HEK293T (cell line): ENCODE data around the gene SOX6.
A peak's percentile ranks its signal among the peaks of the same experiment; 100 is the strongest.

Source experiments
- CTCF ChIA-PET: fragments of 350-600 bp; formaldehyde crosslinking; extraction: SDS; loops from one replicate; lab custom pipeline; 2021; ENCODE audit warnings: antibody characterized with exemption, inconsistent platforms; lab: Yijun Ruan, JAX
- POLR2A ChIA-PET: fragments of 350-600 bp; formaldehyde crosslinking; extraction: SDS; loops from one replicate; lab custom pipeline; 2020; ENCODE audit warnings: antibody characterized with exemption, inconsistent platforms; lab: Yijun Ruan, JAX
- DNase-seq: peaks from one replicate; pipeline ENCODE4 v3.0.0; 2012; ENCODE audit warnings: mixed read lengths; ENCODE audit errors: extremely low spot score
- ARNT ChIP-seq: fragments of 450-650 bp; IDR thresholded peaks from 2 replicates; pipeline ENCODE4 v1.6.1; 2017; ENCODE audit warnings: mild to moderate bottlenecking
- BHLHE40 ChIP-seq: fragments of 450-650 bp; IDR thresholded peaks from 2 replicates; pipeline ENCODE4 v1.6.1; 2016; ENCODE audit warnings: mild to moderate bottlenecking, moderate library complexity, borderline replicate concordance
- CTBP1 ChIP-seq: fragments of 450-650 bp; IDR thresholded peaks from 2 replicates; pipeline ENCODE4 v1.6.1; 2016; ENCODE audit warnings: borderline replicate concordance
- ELF4 ChIP-seq: fragments of 450-650 bp; IDR thresholded peaks from 2 replicates; pipeline ENCODE4 v1.6.1; 2017; ENCODE audit warnings: antibody characterized with exemption
- FOXA1 ChIP-seq: fragments of 450-650 bp; IDR thresholded peaks from 2 replicates; pipeline ENCODE4 v1.6.1; 2016; ENCODE audit warnings: mild to moderate bottlenecking
- FOXK2 ChIP-seq: fragments of 450-650 bp; IDR thresholded peaks from 2 replicates; pipeline ENCODE4 v1.6.1; 2016; ENCODE audit warnings: mild to moderate bottlenecking
- FOXM1 ChIP-seq: fragments of 450-650 bp; IDR thresholded peaks from 2 replicates; pipeline ENCODE4 v1.6.1; 2017; ENCODE audit warnings: mild to moderate bottlenecking, borderline replicate concordance
- HDGF ChIP-seq: fragments of 450-650 bp; IDR thresholded peaks from 2 replicates; pipeline ENCODE4 v1.6.1; 2017; ENCODE audit warnings: antibody characterized with exemption, borderline replicate concordance
- L3MBTL2 ChIP-seq: fragments of 450-650 bp; conservative IDR thresholded peaks from 2 replicates; pipeline ENCODE4 v1.6.1; 2016; ENCODE audit warnings: mild to moderate bottlenecking
- LEF1 ChIP-seq: fragments of 450-650 bp; IDR thresholded peaks from 2 replicates; pipeline ENCODE4 v1.6.1; 2017; ENCODE audit warnings: mild to moderate bottlenecking, borderline replicate concordance
- NFRKB ChIP-seq: fragments of 450-650 bp; IDR thresholded peaks from 2 replicates; pipeline ENCODE4 v1.6.1; 2016; ENCODE audit warnings: mild to moderate bottlenecking, moderate library complexity
- SP1 ChIP-seq: fragments of 450-650 bp; IDR thresholded peaks from 2 replicates; pipeline ENCODE4 v1.6.1; 2017
- SUZ12 ChIP-seq: fragments of 450-650 bp; IDR thresholded peaks from 2 replicates; pipeline ENCODE4 v1.6.1; 2016; ENCODE audit warnings: mild to moderate bottlenecking
- TARDBP ChIP-seq: fragments of 450-650 bp; IDR thresholded peaks from 2 replicates; pipeline ENCODE4 v1.6.1; 2016
- ZNF384 ChIP-seq: fragments of 450-650 bp; IDR thresholded peaks from 2 replicates; pipeline ENCODE4 v1.6.1; 2016
- TF ChIP-seq, protein P1 (sequence below): fragments of 450-650 bp; IDR thresholded peaks from 2 replicates; pipeline ENCODE4 v1.6.1; 2016

Gene SOX6

DNA sequence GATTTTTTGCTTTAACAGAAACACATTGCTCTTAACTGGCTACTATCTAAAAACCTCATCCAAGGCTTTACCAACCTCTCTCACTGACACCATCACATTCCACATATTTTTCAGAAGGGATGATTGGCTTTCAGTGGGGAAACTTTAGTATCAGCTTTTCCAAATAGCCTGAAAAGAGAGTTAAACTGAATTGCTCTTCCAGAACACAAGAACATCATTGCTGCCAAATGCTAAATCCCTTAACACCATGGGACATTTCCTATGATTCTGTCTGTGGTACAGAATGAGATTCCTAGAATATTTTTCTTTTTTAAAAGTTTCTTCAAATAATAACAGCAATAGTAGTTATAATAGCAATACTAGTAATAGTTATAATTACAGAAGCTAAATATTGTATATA, 45.4 kb downstream of the SOX6 start:
- POLR2A ChIA-PET, result no interaction called here
- CTCF ChIA-PET, result no interaction called here

DNA sequence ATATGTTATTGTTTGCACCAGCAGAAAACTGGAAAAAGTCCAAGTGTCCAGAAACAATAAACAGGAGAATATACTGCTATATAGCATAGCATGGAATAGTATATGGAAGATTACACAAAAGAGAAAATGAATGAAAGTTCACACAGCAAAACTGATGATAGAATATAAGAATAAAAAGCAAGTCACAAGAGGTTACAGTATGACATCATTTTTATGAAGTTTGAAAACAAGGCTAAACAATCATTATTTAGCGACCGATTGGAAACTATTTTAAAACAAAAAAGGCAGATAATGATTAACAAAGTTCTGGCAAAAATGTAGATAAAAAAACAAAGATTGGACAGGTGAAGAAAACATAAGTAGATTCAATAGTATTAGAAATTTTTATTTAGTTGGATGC, 47.1 kb downstream of the SOX6 start:
- TF ChIP-seq, protein P1, sequence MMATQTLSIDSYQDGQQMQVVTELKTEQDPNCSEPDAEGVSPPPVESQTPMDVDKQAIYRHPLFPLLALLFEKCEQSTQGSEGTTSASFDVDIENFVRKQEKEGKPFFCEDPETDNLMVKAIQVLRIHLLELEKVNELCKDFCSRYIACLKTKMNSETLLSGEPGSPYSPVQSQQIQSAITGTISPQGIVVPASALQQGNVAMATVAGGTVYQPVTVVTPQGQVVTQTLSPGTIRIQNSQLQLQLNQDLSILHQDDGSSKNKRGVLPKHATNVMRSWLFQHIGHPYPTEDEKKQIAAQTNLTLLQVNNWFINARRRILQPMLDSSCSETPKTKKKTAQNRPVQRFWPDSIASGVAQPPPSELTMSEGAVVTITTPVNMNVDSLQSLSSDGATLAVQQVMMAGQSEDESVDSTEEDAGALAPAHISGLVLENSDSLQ, result no peak
- TF ChIP-seq FOXK2 (no peak), ELF4 (no peak), ARNT (no peak), SP1 (no peak)
- ChIA-PET CTCF (no interaction called here), POLR2A (no interaction called here)
- no peak for DNase-seq

More for the DNA sequence above, 45.4 kb downstream of the SOX6 start:
- no peak for TF ChIP-seq BHLHE40
- DNase-seq, result no peak

- DNase-seq, result no peak
- no peak for TF ChIP-seq SUZ12
- no peak for TF ChIP-seq LEF1
- no peak for TF ChIP-seq ZNF384
- TF ChIP-seq, protein P1, result no peak
- no peak for TF ChIP-seq TARDBP
- no peak for TF ChIP-seq L3MBTL2
- TF ChIP-seq ELF4, result no peak
- TF ChIP-seq HDGF, result no peak
- TF ChIP-seq NFRKB, result no peak
- ChIA-PET POLR2A (no interaction called here), CTCF (no interaction called here)
These were observed 54.9 kb downstream of the SOX6 start for GRCh38 chr11:16301462-16301861.

DNA sequence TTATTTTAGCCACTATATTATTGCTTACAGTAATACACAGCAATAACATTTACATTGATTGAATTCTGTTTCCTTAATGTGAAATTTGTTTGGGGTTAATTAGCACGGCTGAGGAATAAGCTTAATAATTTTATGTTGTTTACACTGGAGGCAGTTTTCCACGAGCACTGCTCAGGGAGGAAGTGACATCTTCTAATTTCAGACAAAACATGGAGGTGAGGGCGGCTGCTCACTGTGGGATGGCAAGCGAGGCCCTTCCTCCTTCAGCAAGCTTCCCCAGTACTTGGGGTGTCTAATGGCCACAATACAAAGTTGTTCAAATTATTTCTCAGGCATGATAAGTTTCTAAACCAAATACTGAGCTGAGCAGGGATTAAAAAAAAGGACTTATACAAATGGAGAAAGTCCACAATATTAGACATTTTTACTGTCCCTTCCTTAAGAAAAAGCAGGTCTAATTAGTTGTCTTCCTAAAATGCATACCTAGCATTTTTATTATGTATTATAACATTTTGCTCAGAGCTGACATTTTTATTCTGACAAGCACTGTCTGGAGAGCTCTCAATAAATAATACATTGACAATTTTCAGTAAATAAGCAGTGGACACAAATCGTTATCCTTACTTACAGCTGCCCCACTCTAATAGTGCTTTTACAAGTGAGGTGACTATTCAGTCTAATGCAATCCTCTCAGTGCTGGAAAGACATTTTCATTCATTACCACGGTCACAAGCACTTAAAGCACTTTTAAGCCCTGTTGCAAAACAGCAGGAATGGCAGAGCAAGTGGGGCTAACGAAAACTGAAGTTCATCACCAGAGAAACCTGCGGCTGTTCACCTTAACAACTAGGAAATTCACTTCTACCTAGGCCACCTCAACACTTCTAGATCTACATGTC, 56.2 kb downstream of the SOX6 start:
- CTCF ChIA-PET, result no interaction called here
- no peak for TF ChIP-seq FOXA1
- TF ChIP-seq, protein P1, result no peak
- TF ChIP-seq ELF4, result no peak
- TF ChIP-seq HDGF, result no peak
- TF ChIP-seq FOXM1, result no peak
- no peak for TF ChIP-seq ARNT
- TF ChIP-seq LEF1, result no peak
- TF ChIP-seq FOXK2, result no peak
- no peak for TF ChIP-seq SUZ12
- no peak for TF ChIP-seq L3MBTL2
- TF ChIP-seq BHLHE40, result no peak
- TF ChIP-seq TARDBP, result no peak
- TF ChIP-seq NFRKB, result no peak
- no peak for TF ChIP-seq CTBP1
- TF ChIP-seq SP1, result no peak
- POLR2A ChIA-PET, result interaction anchor here (1.1 kb wide), 1 partner anchor 314 kb away, joined by 3 read pairs; no protein-coding TSS in a partner anchor
- DNase-seq, result no peak

DNA sequence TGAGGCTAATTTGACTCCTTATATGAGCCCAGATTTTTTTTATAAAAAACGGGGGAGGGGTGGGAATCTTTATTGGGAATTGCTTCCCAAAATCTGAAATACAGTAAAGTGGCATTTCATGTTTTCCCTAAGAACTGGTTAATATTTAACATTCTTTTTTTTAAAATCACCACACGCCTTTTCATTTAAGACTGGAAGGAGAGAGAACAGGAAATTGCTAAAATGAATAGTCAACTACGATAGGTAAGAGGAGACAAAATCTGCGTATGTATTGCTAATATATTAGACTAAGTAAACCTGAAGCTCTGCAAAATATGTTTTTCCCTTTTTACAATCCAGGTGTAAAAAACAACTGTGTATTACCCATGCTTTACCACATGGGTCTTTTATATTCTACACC, 57.0 kb downstream of the SOX6 start:
- no peak for TF ChIP-seq FOXK2
- no peak for DNase-seq
- POLR2A ChIA-PET, result no interaction called here
- CTCF ChIA-PET, result no interaction called here

GRCh38 chr11:16297332-16297731, 59.0 kb downstream of the SOX6 start:
- ChIA-PET POLR2A (interaction anchor here (0.7 kb wide), 1 partner anchor 1715 kb away, joined by 3 read pairs; no protein-coding TSS in a partner anchor), CTCF (no interaction called here)
- TF ChIP-seq, protein P1, result peak; percentile 76
- TF ChIP-seq LEF1, result no peak
- DNase-seq, result peak; percentile 13

GRCh38 chr11:16296273-16296672, 60.1 kb downstream of the SOX6 start:
- ChIA-PET POLR2A (interaction anchor here (1.4 kb wide), 1 partner anchor 309 kb away, joined by 3 read pairs; no protein-coding TSS in a partner anchor), CTCF (no interaction called here)
- no peak for DNase-seq
- no peak for TF ChIP-seq ELF4
- no peak for TF ChIP-seq TARDBP
- TF ChIP-seq ZNF384, result no peak
- no peak for TF ChIP-seq BHLHE40
- no peak for TF ChIP-seq ARNT
- TF ChIP-seq NFRKB, result no peak
- no peak for TF ChIP-seq SUZ12
- no peak for TF ChIP-seq FOXK2
- TF ChIP-seq L3MBTL2, result no peak
- TF ChIP-seq CTBP1, result no peak
- no peak for TF ChIP-seq HDGF
- TF ChIP-seq FOXM1, result no peak
- TF ChIP-seq, protein P1, result no peak
- no peak for TF ChIP-seq FOXA1
- no peak for TF ChIP-seq LEF1
- TF ChIP-seq SP1, result no peak
